IPS-NIHi7 (cell line): ENCODE data around the gene TGFBR2.
"Not testable (repeated sequence)": the region's sequence is repeated elsewhere in the genome, so short reads cannot be mapped to it uniquely, and the experiment has no call there.

Source experiments
- DNase-seq: peaks from one replicate; pipeline ENCODE4 v3.0.0; 2012; ENCODE audit warnings: mixed read lengths; ENCODE audit errors: extremely low spot score

Gene TGFBR2

DNA sequence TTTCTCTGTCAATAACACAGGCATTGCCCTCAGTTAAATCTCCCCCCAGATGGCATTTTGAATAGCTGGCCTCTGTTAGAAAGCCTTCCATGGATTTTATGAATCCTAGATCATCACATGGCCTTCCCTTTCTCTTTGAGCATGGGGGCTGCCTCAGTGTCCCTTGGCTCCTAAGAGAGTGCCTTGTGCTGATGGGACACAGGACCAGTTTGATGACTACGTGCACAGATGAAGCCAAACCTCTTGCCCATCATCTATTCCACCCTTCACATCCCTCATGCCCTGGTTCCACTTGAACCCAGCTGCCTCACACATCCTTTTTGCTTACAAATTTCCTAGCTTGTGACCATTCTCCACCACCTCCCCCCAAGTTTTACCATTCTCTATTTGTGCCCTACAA lies 12.9 kb downstream of the TGFBR2 start:
- no peak for DNase-seq

DNA sequence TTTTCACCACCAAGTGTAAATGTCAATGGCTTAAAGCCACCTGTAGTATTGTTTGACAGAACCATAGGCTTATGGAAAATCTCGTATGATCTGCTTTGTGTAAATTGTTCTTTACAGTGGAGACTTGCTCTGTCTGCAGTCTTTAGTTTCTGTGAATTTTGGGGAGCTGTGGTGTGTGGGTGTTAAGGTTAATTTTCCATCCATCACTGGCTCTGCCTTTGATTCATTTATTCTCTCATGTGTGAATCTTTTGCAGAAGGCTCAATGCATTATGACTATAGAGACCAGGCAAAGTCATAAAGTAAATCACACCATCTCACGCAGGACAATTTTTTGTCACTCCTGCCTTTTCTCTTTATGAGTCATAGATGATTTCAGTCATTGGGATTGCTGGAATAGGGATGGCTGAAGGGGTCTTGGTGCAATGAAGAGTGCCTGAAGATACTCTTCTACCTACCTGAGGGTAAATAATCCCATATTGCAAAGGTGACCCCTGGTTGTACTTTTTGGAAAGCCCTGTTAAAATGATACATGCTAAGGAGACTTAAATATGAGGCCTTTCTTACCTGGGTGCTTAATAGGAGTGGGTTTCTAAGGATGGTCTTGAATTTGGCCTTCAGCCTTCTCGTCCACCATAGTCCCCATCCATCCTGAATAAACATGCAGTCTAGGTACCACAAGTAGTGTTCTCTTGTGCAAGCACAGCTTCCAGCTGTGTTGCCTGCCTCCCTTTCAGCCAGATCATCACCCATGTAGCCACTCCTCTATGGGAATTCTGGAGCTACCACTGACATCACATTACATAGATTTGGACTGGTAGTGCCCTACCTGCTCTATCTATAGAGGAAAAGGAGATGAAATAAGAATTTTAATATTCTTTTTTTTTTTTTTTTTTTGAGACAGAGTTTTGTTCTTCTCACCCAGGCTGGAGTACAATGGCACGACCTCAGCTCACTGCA lies 14.3 kb downstream of the TGFBR2 start:
- no peak for DNase-seq

DNA sequence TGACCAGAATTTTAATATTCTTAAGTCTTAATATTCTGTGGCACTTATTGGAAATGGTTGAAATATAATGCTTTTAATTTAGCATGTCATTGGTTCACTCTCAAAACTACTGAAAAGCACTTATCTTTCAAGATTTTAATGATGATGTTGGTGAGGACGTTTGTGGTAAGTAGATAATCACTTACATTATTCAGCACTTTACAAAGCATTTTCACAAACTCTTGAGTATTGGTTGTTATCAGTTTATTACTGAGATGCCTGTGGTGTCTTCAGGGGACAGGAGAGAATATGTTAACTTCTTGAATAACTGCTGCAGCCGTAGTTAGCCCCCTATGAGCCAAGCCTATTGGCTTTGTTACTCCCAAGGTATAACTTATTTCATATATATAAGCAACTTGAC lies 15.2 kb downstream of the TGFBR2 start:
- no peak for DNase-seq

DNA sequence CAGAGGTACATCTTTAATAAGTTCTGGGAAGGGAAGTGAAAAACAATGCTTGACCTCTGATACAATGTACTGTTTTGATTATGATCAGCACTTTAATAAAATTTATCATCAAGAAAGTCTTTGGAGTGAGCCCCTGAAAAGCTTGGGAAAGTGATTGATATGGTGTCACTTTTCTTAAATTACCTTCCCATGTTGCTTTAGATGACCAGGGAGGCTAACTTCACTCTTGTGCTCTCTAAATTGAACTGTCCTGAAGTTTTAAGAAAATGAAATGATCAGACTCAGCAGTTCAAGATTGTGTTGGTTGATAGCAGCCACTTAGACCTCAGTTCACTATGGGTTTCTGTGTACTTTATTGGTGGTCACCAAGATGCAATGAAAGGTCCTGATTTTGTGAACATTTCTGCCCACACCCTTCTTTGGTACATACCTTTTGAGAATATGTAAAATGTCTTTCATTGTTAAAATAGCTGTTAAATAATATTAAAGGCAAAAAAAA lies 15.7 kb downstream of the TGFBR2 start:
- DNase-seq = no peak

DNA sequence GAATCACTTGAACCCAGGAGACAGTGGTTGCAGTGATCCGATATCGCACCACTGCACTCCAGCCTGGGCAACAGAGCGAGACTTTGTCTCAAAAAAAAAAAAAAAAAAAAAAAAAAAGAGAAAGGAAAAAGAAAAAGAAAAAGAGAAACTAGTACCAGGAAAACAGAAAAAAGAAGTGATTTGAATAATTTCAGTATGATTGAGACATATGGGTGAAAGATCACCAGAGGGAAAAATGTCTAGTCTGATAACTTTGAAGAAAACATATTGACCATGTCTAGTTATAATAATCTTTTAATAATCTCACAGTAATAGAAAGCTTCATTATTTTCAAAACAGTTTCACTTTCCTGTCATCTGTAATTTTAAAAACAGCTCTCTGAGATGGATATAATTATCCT lies 16.4 kb downstream of the TGFBR2 start:
- DNase-seq = no peak

DNA sequence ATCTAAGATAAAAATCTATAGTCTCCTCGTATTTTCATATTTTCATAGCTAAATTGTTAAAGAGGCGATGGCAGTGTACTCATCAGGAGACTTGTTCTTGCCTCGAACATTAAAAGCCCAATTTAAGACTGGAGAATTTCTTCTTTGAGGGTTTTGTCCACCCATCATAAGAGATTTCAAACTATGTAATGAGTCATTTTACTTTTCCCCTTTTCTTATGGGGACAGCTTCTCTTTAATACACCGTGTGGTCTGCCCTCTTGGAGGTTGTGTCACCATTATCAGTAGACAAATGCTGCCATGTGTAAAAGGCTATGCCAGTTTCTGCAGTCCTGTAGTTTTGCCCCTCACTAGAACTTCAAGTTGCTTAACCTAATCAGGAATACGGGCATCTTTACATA lies 16.9 kb downstream of the TGFBR2 start:
- no peak for DNase-seq

DNA sequence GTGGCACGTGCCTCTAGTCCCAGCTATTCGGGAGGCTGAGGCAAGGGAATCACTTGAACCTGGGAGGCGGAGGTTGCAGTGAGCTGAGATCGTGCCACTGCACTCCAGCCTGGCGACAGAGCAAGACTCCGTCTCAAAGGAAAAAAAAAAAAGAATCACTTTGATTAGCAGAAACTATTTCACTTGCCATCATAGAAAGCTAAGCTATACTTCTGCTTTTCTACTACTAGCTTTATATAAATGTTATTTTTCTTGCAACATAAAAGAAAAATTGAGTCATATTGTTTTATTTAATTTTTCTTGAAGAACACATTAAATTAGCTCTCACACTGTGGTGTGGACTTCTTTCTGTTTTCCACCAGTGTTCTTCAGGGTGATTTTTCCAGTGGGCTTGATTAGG lies 18.1 kb downstream of the TGFBR2 start:
- not testable (repeated sequence) for DNase-seq

DNA sequence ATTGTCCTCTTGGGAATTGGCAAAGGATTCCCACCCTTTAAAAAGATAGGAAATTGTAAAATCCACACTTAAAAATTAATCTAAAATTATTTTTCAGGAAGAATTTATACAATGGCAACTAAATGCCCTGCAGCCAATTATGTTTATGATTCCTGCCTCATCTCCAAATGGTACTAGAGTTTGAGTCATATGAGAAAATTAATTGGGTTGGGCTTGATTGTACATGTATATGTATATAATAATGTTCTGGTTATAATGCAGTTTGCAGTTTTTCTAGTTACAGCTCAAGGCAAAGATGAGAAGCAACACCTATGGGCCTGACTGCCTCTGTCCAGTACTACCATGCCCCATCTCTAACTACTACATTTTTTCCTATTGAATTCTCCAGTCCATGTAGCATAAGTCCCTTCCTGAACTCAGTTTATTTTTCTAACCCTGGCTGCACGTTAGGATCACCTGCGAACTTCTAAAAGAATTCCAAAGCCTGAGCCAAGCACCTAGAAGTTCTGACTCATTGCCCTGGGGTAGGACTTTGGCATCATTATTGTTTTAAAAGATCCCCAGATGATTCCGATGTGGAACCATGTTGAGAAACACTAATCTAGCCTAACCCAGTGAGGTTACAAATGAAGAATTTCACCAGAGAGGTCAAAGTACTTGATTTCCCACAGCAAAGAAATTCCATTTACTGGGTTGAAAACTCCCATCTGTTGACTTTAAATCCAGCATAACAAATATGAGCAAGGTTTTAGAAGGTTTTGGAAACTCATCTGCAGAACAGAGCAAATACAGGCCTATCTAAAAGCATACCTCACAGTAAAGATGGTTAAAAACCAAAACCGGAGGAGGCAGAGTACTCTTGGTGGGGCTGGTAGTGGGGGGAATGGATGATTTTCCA lies 19.4 kb downstream of the TGFBR2 start:
- no peak for DNase-seq

DNA sequence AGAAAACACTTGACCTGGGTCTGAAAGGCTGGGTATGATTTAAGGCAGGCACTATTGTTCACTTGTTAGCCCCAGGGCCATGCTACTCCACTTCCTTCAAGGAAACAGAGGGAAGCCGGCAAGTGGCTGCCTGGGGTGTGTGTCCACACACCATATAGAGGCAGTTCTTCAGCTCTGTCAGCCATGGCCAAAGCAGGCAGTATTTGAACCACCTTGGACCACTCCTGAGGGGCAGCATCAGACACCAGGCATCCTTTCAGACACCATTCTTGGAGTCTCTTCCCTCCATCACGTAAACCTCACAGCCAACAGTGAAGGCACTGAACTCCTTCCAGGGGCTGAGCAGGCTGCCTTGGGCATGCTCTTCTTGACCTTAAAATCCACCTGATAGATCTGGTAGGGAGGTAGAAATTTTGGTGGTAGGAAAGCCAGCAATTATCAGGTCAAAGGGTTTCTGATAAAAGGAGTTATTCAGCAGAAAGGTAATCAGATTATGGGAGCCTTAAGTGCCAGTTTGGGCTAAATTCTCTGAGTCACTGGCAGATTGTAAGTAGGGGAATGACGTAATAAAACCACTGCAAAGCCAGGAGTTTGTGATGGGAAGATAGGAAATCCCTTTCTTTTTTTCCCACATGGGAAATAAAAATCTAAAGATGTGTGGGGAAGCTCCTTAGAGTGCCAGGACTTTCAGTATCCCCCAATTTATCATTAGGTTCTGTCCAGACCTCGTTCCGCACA lies 20.2 kb downstream of the TGFBR2 start:
- DNase-seq = no peak

DNA sequence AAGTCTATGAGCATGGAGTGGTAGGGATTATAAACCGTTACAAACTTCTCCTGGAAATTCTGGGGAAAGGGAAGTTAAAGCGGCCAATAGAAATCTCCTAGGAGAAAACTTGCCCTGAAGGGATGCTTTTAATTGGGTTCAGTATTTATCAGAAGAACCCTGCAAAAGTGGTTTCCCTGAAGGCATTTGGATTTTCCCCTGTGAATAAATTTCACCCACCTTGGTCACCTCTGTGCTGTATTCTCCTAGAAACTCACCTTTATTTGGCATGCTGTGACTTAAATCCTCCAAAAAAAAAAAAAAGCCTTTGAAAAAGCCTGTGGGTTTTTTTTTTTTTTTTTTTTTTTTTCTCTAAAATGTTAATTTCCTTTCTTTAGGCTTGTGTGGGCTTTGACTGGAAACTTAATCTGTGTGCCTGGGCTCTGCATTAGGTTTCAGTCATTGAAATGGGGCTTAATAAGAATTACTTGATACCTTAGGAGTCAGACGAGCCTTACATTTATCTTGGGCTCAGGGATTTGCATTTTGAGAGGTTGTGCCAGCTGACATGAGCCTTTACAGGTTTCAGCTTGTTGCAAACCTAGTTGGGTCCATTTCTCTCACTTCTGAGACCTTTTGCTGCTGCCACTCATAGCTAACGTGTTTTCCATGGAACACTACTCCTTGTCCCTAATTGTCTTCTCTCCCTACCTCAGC lies 22.0 kb downstream of the TGFBR2 start:
- DNase-seq = no peak

DNA sequence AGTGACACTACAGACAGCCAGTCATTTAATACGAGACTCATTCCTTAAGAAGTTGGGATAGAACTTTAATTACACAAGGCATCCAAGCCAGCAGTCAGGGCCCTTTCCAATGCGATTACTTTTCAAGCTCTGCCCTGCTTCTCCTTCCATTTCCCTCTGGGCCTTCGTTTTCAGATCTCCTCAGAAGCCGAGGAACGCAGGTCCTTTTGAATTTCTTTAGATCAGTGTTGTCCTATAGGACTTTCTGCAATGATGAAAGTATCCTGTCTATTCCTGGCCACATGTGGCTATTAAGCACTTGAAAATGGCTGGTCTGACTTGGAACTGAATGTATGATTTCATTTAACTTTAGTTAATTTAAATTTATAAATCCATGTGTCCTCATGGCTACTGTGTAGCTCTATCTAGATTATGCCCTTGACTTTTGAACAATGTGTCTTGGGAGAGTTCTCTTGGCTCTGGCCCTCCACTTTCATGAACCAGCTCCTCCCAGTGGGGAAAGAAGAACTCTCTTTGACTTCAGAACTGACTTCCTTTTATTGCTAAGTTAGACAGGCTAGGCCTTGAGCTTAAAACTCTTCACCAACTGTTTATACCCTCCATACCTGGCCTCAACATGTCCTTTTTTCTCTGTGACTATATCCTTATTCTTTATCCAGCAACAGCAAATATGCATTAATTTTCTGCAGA lies 22.6 kb downstream of the TGFBR2 start:
- DNase-seq = no peak

DNA sequence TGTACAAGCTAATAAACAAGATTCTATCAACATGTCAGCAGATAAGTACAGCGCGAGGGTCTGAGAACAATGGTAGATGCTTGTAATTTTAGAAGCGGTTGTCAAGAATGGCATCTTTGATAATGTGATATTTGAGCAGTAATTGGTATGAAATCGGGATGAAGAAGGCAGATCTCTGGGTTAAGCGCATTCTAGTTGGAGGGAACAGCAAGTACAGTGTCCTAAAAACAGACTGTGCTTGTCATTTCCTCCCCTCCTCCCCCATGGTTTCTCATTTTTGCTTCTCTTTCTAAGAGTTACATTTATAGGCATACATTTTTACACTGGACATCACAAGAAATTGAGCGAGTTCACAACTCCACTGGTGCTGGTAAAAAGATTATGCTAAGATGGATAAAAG lies 23.3 kb downstream of the TGFBR2 start:
- no peak for DNase-seq

DNA sequence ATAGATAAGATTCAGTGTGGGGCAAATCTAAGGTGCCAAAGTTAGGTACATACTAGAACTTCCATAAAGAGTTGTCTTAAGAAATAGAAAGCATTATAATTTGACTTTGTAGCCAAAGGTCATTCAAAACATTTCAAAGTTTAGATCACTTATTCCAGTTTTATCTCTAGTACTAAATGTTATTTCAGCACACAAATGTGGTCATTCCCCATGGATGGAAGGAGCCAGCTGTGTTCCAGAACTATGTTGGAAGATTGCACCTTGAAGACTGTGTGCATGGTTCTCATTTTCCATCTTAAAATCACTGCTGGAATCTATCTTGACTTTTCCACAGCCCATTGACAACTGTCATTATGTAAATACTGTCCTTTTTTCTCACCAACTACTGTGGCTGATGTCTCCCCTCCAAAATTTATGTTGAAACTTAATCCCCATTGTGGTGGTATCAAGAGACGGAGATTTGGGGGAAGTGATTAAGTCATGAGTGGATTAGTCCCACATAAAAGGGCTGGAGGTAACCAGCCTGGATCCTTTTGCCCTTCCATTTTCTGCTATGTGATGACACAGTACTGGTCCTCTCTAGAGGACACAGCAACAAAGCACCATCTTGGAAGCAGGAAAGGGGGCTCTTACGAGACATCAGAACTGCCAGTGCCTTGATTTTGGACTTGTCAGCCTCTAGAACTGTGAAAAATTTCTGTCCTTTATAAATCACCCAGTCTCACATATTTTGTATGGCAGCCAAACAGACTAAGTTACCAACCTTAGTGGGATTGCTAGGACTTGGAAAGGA lies 24.0 kb downstream of the TGFBR2 start:
- no peak for DNase-seq

DNA sequence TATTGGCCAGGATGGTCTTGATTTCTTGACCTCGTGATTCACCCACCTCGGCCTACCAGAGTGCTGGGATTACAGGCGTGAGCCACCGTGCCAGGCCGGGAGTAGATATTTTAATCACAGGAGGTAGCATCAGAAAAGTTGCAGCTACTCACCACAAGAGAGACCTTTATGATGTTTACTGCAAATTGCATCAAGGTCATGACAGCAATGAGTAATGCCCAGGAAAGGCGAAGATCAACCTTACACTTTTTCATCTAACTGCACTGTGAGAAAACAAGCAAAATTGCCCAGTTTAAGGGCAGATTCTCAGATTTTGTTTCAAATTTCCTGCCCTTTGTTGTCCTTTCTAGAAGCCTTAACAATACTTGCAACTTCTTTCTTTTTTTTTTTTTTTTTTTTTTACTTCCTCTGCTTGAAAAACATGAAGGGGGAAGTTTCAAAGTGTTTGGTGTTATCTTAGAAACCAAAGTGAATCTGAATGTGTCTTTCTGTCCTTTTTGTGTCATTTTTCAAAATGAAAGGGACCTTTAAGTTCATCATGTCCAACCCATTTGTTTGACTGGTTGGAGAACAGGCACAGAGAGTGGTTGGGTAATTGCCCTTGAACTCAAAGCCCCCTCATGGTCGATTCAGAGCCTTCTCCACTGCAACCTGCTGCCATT lies 25.0 kb downstream of the TGFBR2 start:
- no peak for DNase-seq

DNA sequence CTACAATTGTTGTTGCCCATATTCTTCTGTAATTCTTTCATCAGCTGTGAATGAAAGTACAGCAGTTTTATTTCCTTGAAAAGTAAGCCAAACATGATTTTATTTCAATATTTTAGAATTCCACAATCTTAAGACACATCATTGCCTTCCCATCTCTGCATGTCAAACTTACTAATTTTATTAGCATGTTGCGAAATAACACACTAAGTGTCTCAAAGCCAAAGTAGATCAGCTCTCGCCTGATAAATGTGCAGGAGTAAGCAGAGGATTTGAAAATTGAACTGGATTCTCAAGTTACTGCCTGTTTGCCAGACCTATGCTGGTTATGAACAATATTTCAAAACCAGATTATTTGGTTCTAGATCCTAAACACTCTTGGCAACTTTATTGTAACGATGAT lies 25.7 kb downstream of the TGFBR2 start:
- no peak for DNase-seq

DNA sequence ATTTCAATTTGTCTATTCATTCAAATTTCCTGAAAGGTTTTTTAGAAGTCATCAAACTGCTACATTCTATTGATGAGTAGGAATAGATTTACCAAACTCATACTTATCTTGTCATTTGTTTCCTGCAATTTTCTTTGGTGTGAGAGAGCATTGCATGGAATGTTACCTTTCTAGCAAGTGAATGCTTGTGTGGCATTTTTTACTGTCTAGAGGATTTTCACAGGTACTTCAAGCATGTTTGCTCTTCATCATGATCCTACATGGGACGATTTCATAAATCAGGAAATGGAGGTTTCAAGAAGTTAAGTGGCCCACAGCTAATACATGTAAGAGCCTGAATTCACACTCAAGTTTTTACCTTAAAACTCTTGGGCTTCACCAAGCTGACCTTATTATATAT lies 26.1 kb downstream of the TGFBR2 start:
- no peak for DNase-seq

DNA sequence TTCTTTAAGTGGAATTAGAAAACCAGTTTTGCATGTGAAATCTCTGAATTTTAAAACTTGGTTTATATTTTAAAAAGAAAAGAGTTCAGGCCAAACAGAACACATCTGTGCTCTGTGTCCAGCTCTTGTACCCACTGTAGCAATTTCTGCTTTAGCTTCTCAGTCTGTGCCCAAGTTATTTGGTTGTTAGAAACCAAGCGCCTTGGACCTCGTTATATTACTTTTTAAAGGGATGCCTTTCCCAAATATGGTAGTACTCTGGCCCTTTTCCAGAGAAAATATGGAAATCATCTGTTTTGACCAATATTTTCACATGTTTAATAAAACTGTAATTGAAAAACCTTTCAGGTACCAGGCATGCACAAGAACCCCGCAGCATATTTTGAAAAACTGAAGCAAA lies 27.3 kb downstream of the TGFBR2 start:
- no peak for DNase-seq

DNA sequence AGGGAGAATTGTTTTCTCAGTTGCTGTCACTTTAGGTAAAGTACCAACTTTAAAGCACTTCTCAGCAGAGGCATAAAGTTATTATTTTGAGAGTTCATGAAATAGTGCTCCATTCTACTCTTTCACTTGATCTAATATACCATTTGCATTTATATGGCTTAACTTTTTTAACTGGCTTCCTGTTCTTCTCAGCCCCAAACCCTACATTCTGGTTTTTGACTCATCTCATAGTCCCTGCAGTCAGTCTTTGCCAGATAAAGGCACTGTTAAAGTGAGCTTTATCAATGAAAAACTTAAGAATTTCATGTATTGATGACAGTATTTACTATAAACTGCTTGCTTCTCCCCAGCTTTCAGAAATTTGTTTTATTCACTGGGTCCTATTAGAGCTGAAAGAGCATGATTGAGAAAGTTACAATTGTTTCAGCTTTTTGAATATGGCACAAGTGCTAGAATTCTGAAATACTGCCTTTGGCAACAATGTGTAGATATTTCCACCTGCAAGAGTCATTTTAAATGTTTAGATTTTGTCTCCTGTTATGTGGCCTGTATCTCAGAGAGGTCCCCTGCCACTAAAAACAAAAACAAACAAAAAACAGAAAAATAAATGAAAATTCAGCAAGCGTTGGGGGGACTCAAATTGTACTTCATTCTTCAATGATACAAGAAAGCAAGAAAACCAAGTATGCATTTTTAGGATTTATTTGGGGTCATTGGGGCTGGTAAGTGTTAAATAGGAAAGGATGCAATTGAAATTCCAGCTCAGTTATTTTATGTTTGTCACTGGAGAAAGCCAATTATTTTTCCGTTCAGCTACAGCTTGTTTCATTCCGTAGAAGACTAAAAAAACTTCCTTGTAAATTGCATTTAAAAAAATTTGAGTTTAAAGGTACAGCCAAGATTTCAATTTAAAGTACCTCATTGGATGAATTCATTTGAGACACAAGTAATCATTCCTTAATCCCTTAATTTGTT lies 28.6 kb downstream of the TGFBR2 start:
- DNase-seq = no peak
